Mesothelial cell of epicardium (in vitro differentiated cells): ENCODE results near the gene CCN5. TPM values are rescaled to one million over a fixed set of nuclear protein-coding genes. Genes with fewer than 3 reads are reported as not detected.

Source experiments
- DNase-seq, 2 experiments: peaks; one replicate each; pipeline ENCODE4 v3.0.0; 2021; ENCODE audit warnings: low spot score in 2 of 2; ENCODE audit not compliant: unreplicated experiment in 2 of 2
- H3K27ac Mint-ChIP-seq: 2 replicates; pipeline ENCODE4 v1.8.0; 2021; ENCODE audit warnings: mixed read lengths
- H3K27me3 Mint-ChIP-seq: 2 replicates; pipeline ENCODE4 v1.8.0; 2021; ENCODE audit warnings: low read depth, mixed read lengths
- H3K36me3 Mint-ChIP-seq: 2 replicates; pipeline ENCODE4 v1.8.0; 2021; ENCODE audit warnings: mixed read lengths
- H3K4me1 Mint-ChIP-seq: 2 replicates; pipeline ENCODE4 v1.8.0; 2021; ENCODE audit warnings: mixed read lengths
- H3K4me3 Mint-ChIP-seq: 2 replicates; pipeline ENCODE4 v1.8.0; 2021; ENCODE audit warnings: mild to moderate bottlenecking, moderate library complexity, mixed read lengths
- H3K9me3 Mint-ChIP-seq: 2 replicates; pipeline ENCODE4 v1.8.0; 2021; ENCODE audit warnings: mixed read lengths
- CTCF ChIP-seq: fragments of 200-600 bp; sonication (generic); IDR thresholded peaks from one replicate; pipeline ENCODE4 v1.5.0; 2021; ENCODE audit warnings: antibody characterized with exemption; ENCODE audit not compliant: unreplicated experiment
- total RNA-seq: library from RNA; stranded (reverse); gene quantifications from 3 replicates; pipeline ENCODE4 v1.2.1, GENCODE V29; 2021

The CCN5 gene
- total RNA-seq, 1 donor from 2014 or later, result not detected

- TF ChIP-seq CTCF, result no peak
- H3K27me3 Mint-ChIP-seq, result no peaks in the 10 kb centered on the region
- DNase-seq, result no peak
These were observed 17.2 kb downstream of the CCN5 start for GRCh38 chr20:44732327-44732726.

GRCh38 chr20:44733341-44734069 lies 18.3 kb downstream of the CCN5 start:
- peak in 1 of 2 experiments; percentile 62 for DNase-seq
- Mint-ChIP-seq H3K9me3 (peaks cover 12% of the 10 kb centered on the region), H3K4me1 (peaks cover 12% of the 10 kb centered on the region), H3K4me3 (no peak overlapping the region), H3K36me3 (no peaks in the 10 kb centered on the region), H3K27ac (no peak overlapping the region), H3K27me3 (no peaks in the 10 kb centered on the region)
- TF ChIP-seq CTCF, result peak; percentile 55

More at GRCh38 chr20:44732327-44732726, 17.2 kb downstream of the CCN5 start:
- H3K4me1 Mint-ChIP-seq, result peaks cover 12% of the 10 kb centered on the region
- H3K27ac Mint-ChIP-seq, result no peak overlapping the region
- no peaks in the 10 kb centered on the region for H3K36me3 Mint-ChIP-seq
- H3K9me3 Mint-ChIP-seq, result peaks cover 12% of the 10 kb centered on the region
- H3K4me3 Mint-ChIP-seq, result no peak overlapping the region

GRCh38 chr20:44734938-44735337 lies 19.8 kb downstream of the CCN5 start:
- no peak for DNase-seq
- Mint-ChIP-seq H3K4me1 (peaks cover 9% of the 10 kb centered on the region), H3K9me3 (peaks cover 12% of the 10 kb centered on the region), H3K27me3 (no peaks in the 10 kb centered on the region), H3K36me3 (no peaks in the 10 kb centered on the region), H3K27ac (no peak overlapping the region), H3K4me3 (no peak overlapping the region)
- TF ChIP-seq CTCF, result peak; percentile 12

- no peak for DNase-seq
- TF ChIP-seq CTCF, result no peak
- H3K36me3 Mint-ChIP-seq, result no peaks in the 10 kb centered on the region
- H3K4me3 Mint-ChIP-seq, result no peak overlapping the region
- H3K9me3 Mint-ChIP-seq, result peaks cover 9% of the 10 kb centered on the region
- H3K27me3 Mint-ChIP-seq, result no peaks in the 10 kb centered on the region
- peaks cover 9% of the 10 kb centered on the region for H3K4me1 Mint-ChIP-seq
- no peak overlapping the region for H3K27ac Mint-ChIP-seq
These were observed 20.6 kb downstream of the CCN5 start for GRCh38 chr20:44735816-44736169.

- H3K27me3 Mint-ChIP-seq, result peaks cover 2% of the 10 kb centered on the region
- peaks cover 9% of the 10 kb centered on the region for H3K4me1 Mint-ChIP-seq
- no peak overlapping the region for H3K27ac Mint-ChIP-seq
- no peaks in the 10 kb centered on the region for H3K36me3 Mint-ChIP-seq
- no peak for DNase-seq
- H3K9me3 Mint-ChIP-seq, result peaks cover 9% of the 10 kb centered on the region
- H3K4me3 Mint-ChIP-seq, result no peak overlapping the region
- no peak for TF ChIP-seq CTCF
These were observed 21.2 kb downstream of the CCN5 start for GRCh38 chr20:44736170-44737021.
